GM12878 (cell line): ENCODE measurements around the gene GRPEL2.
A peak's percentile ranks its signal among the peaks of the same experiment; 100 is the strongest.

Experiments
- MTA2 ChIP-seq: fragments of 450-650 bp; IDR thresholded peaks from 2 replicates; pipeline ENCODE4 v1.6.1; 2016; ENCODE audit warnings: low read depth, mild to moderate bottlenecking, moderate library complexity
- SIN3A ChIP-seq: IDR thresholded peaks from 2 replicates; pipeline ENCODE4 v1.6.1; 2012; ENCODE audit warnings: low read depth, low read length, improper control_type of control experiment
- YY1 ChIP-seq: IDR thresholded peaks from 2 replicates; pipeline ENCODE4 v1.6.1; 2011; ENCODE audit warnings: low read depth, mild to moderate bottlenecking, low read length

- TF ChIP-seq SIN3A, result no peak
- no peak for TF ChIP-seq MTA2
- peak; percentile 55; the same call in 1 of the 2 replicates for TF ChIP-seq YY1
Observed at GRCh38 chr5:149381986-149382338, 36.7 kb downstream of the GRPEL2 start.
